ENCODE measurements around the gene AP1S2.

The AP1S2 gene

DNA sequence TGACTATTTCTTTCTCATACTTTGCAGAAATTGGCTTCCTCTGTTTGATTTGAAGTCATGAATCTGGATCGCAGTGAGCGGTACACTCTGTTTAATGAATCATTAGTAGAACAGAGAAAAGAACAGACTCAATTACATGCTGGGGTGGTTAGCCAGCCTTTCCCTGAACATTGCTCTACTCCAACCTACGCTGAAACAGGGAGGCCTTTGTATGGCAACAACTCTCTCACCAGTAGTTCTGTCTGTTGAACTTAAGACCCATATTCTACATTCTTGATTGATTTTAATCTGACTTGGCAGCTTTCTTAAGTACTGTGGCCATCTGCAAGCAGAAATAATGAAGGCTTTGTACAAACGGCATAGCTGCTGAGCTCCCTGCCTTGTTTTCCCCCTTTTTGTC, 19.0 kb upstream of the AP1S2 start:
- H3K27me3 ChIP-seq: no peaks in the 10 kb centered on the region
- TF ChIP-seq, protein P1, sequence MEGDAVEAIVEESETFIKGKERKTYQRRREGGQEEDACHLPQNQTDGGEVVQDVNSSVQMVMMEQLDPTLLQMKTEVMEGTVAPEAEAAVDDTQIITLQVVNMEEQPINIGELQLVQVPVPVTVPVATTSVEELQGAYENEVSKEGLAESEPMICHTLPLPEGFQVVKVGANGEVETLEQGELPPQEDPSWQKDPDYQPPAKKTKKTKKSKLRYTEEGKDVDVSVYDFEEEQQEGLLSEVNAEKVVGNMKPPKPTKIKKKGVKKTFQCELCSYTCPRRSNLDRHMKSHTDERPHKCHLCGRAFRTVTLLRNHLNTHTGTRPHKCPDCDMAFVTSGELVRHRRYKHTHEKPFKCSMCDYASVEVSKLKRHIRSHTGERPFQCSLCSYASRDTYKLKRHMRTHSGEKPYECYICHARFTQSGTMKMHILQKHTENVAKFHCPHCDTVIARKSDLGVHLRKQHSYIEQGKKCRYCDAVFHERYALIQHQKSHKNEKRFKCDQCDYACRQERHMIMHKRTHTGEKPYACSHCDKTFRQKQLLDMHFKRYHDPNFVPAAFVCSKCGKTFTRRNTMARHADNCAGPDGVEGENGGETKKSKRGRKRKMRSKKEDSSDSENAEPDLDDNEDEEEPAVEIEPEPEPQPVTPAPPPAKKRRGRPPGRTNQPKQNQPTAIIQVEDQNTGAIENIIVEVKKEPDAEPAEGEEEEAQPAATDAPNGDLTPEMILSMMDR (IDR thresholded peaks at IDR 0.05; ENCODE audit: low read depth, low read length): no peak
- no peak for DNase-seq
- H3K4me3 ChIP-seq (ENCODE audit: low read depth, low read length): no peak overlapping the region
- H3K36me3 ChIP-seq: no peaks in the 10 kb centered on the region
- H3K9me3 ChIP-seq: no peaks in the 10 kb centered on the region
- H3K4me1 ChIP-seq: no peaks in the 10 kb centered on the region

DNA sequence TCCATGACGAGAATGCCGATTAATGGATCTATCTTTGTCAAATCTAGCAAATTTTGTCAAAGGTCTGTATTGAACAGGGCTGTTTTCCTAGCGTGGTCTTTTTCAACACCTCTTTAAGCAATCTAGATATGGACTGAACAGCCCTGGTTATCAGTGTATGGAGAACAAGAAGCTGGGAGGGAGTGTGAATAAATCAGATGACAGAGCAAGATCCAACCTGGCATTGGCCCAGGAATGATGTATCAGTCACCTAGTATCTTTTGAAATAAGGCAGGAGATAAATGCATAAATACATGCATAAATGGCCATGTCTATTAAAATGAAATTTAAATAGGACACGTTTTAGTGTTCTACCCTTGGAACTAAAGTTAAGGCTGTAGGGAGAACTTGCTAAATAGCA, 15.7 kb upstream of the AP1S2 start:
- no peak for DNase-seq
- TF ChIP-seq, protein P1 (IDR thresholded peaks at IDR 0.05; ENCODE audit: low read depth, low read length): no peak
- H3K4me1 ChIP-seq: no peaks in the 10 kb centered on the region
- H3K36me3 ChIP-seq: no peaks in the 10 kb centered on the region
- no peaks in the 10 kb centered on the region for H3K27me3 ChIP-seq
- no peak overlapping the region for H3K4me3 ChIP-seq (ENCODE audit: low read depth, low read length)
- H3K9me3 ChIP-seq: no peaks in the 10 kb centered on the region

DNA sequence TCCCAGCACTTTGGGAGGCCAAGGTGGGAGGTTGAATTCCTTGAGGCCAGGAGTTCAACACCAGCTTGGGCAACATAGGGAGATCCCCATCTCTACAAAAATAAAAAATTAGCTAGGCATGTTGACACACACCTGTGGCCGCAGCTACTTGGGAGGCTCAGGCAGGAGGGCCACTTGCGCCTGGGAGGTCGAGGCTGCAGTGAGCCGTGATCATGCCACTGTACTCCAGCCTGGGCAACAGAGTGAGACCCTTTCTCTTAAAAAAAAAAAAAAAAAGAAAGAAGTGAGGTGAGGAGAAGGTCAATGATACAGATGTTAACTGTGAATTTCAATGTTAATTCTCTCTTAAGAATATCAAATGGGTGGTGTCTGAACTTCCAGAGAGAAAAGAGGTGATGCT, 15.1 kb upstream of the AP1S2 start:
- TF ChIP-seq, protein P1 (IDR thresholded peaks at IDR 0.05; ENCODE audit: low read depth, low read length): no peak
- no peaks in the 10 kb centered on the region for H3K9me3 ChIP-seq
- no peaks in the 10 kb centered on the region for H3K4me1 ChIP-seq
- no peak overlapping the region for H3K4me3 ChIP-seq (ENCODE audit: low read depth, low read length)
- no peaks in the 10 kb centered on the region for H3K27me3 ChIP-seq
- H3K36me3 ChIP-seq: no peaks in the 10 kb centered on the region
- no peak for DNase-seq

DNA sequence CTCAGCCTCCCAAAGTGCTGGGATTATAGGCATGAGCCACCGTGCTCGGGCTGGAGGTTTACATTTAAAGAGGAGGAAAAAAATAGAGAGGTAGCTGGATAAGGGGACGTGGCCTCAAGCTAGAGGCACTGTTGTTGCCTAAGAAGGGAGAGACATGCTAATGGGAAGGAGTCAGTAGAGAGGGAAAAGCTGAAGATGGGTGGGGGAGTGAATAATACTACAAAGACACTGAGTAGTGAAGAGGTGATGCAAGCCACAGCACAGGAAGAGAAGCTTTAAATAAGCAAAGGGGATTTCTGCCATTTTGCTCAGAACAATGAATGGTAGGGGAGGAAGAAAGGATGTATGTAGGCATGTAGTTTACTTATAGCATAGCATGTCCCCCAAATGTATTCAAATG, 11.5 kb upstream of the AP1S2 start:
- no peaks in the 10 kb centered on the region for H3K36me3 ChIP-seq
- TF ChIP-seq, protein P1 (IDR thresholded peaks at IDR 0.05; ENCODE audit: low read depth, low read length): no peak
- DNase-seq: no peak
- no peaks in the 10 kb centered on the region for H3K27me3 ChIP-seq
- no peaks in the 10 kb centered on the region for H3K4me1 ChIP-seq
- no peak overlapping the region for H3K4me3 ChIP-seq (ENCODE audit: low read depth, low read length)
- no peaks in the 10 kb centered on the region for H3K9me3 ChIP-seq

DNA sequence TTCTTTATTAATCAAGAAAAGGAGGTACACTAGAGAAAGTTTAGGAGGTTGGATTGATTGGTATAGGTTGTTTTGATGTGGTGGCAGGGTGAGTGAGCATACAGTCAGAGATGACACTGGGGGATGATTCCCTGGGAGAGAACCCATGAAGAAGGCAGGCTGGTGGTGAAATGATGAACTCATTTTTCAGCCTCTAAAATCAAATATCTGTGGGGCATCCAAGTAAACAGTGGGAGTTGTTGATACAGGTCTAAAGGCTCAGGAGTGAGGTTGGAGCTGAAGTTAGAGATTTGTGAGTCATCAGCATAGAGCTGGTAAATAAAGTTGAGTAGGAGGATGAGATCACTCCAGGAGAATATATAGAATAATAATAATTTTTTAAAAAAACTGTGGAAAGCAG, 10.0 kb upstream of the AP1S2 start:
- no peak for DNase-seq

DNA sequence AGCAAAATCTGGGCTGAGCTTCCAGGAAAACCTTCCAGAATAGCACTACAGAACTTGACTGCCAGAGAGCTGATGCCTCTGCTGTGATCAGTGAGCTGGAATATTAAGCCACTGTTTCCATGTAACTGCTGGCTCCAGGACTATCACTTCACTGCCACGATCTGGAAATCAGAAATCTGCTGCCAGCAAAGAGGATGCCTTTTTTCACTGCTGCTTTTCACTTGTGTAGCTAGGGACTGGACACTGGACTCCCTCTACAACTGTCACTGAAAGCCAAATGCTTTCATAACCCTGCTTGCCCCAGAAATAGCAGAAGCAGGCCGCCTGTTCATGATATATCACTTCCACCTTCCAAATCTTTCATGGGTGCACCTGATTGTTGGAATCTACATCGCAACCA, 9.4 kb upstream of the AP1S2 start:
- TF ChIP-seq, protein P1 (IDR thresholded peaks at IDR 0.05; ENCODE audit: low read depth, low read length): no peak
- no peaks in the 10 kb centered on the region for H3K9me3 ChIP-seq
- H3K4me1 ChIP-seq: no peaks in the 10 kb centered on the region
- DNase-seq: no peak
- H3K36me3 ChIP-seq: no peaks in the 10 kb centered on the region
- no peaks in the 10 kb centered on the region for H3K27me3 ChIP-seq
- H3K4me3 ChIP-seq (ENCODE audit: low read depth, low read length): no peak overlapping the region

More for the DNA sequence above, 10.0 kb upstream of the AP1S2 start:
- Histone ChIP-seq H3K27me3 (no peaks in the 10 kb centered on the region), H3K9me3 (no peaks in the 10 kb centered on the region), H3K4me3 (ENCODE audit: low read depth, low read length) (no peak overlapping the region), H3K4me1 (no peaks in the 10 kb centered on the region), H3K36me3 (no peaks in the 10 kb centered on the region)
- TF ChIP-seq, protein P1 (IDR thresholded peaks at IDR 0.05; ENCODE audit: low read depth, low read length): no peak
